Stimulated activated CD8-positive, alpha-beta memory T cell treated with anti-CD3 and anti-CD28 coated beads, Interleukin-4, amount 100 ng/mL, for 48 hours (primary cell): ENCODE data around the gene CADPS2.

ENCODE experiments used
- DNase-seq: peaks from one replicate; pipeline ENCODE4 v3.0.0-alpha.2; 2020

Gene CADPS2

GRCh38 chr7:122886357-122887081 lies at the start of gene CADPS2:
TSS of gene CADPS2 (minus strand) at chr7:122886460. CDS start at chr7:122886337, 123 bp downstream.
- DNase-seq, result peak; percentile 25

GRCh38 chr7:122935620-122936019 lies 49.4 kb upstream of the CADPS2 start:
- DNase-seq, result no peak

- DNase-seq, result no peak
Measured at GRCh38 chr7:122919643-122920181, 33.5 kb upstream of the CADPS2 start.

GRCh38 chr7:122914812-122915211 lies 28.6 kb upstream of the CADPS2 start:
- DNase-seq, result no peak

GRCh38 chr7:122913608-122914007 lies 27.3 kb upstream of the CADPS2 start:
- no peak for DNase-seq

- no peak for DNase-seq
Measured at GRCh38 chr7:122902751-122903495, 16.7 kb upstream of the CADPS2 start.

GRCh38 chr7:122901250-122901649 lies 15.0 kb upstream of the CADPS2 start:
- no peak for DNase-seq

GRCh38 chr7:122896509-122896908 lies 10.2 kb upstream of the CADPS2 start:
- DNase-seq, result no peak

- no peak for DNase-seq
Measured at GRCh38 chr7:122893486-122893885, 7.2 kb upstream of the CADPS2 start.

GRCh38 chr7:122889116-122889515 lies 2.9 kb upstream of the CADPS2 start:
- no peak for DNase-seq

GRCh38 chr7:122887848-122888247 lies 1.6 kb upstream of the CADPS2 start:
- no peak for DNase-seq

- no peak for DNase-seq
Measured at GRCh38 chr7:122887198-122887597, 938 bp upstream of the CADPS2 start.

GRCh38 chr7:122885583-122886356 lies 490 bp downstream of the CADPS2 start:
- DNase-seq, result no peak

- DNase-seq, result no peak
Measured at GRCh38 chr7:122884186-122884585, 2.1 kb downstream of the CADPS2 start.

- no peak for DNase-seq
Measured at GRCh38 chr7:122883049-122883680, 3.1 kb downstream of the CADPS2 start.

GRCh38 chr7:122881324-122881723 lies 4.9 kb downstream of the CADPS2 start:
- no peak for DNase-seq

- no peak for DNase-seq
Measured at GRCh38 chr7:122869260-122869659, 17.0 kb downstream of the CADPS2 start.

- no peak for DNase-seq
Measured at GRCh38 chr7:122867471-122867980, 18.7 kb downstream of the CADPS2 start.

GRCh38 chr7:122864838-122865237 lies 21.4 kb downstream of the CADPS2 start:
- no peak for DNase-seq

- DNase-seq, result no peak
Measured at GRCh38 chr7:122864016-122864415, 22.2 kb downstream of the CADPS2 start.

GRCh38 chr7:122858320-122858719 lies 27.9 kb downstream of the CADPS2 start:
- no peak for DNase-seq

GRCh38 chr7:122850528-122850927 lies 35.7 kb downstream of the CADPS2 start:
- no peak for DNase-seq

GRCh38 chr7:122849957-122850328 lies 36.3 kb downstream of the CADPS2 start:
- DNase-seq, result no peak
